Activated CD4-positive, alpha-beta memory T cell treated with anti-CD3 and anti-CD28 coated beads, Interleukin-2, amount 10 ng/mL, durations not matched to agents 7 days and 5 days (primary cell): ENCODE data around the gene TSC22D1. TPM values are rescaled to one million over a fixed set of nuclear protein-coding genes. Genes with fewer than 3 reads are reported as not detected.
"Not testable (repeated sequence)": the region's sequence is repeated elsewhere in the genome, so short reads cannot be mapped to it uniquely, and the experiment has no call there.

Experiments used
- CTCF ChIA-PET: fragments of 350-600 bp; sonication (Branson Sonifier 250); formaldehyde crosslinking; loops from one replicate; lab custom pipeline; 2021; ENCODE audit warnings: antibody characterized with exemption, inconsistent platforms; lab: Charles Lee
- POLR2A ChIA-PET: fragments of 350-600 bp; sonication (Branson Sonifier 250); formaldehyde crosslinking; loops from one replicate; lab custom pipeline; 2021; ENCODE audit warnings: antibody characterized with exemption; lab: Charles Lee
- DNase-seq: peaks from one replicate; pipeline ENCODE4 v3.0.0-alpha.2; 2020
- H3K27ac Mint-ChIP-seq: one replicate; pipeline ENCODE4 v1.8.0; 2021; ENCODE audit warnings: mild to moderate bottlenecking, mixed read lengths
- H3K27me3 Mint-ChIP-seq: one replicate; pipeline ENCODE4 v1.8.0; 2021; ENCODE audit warnings: mixed read lengths
- H3K36me3 Mint-ChIP-seq: one replicate; pipeline ENCODE4 v1.8.0; 2021; ENCODE audit warnings: low read depth, mixed read lengths
- H3K4me1 Mint-ChIP-seq: one replicate; pipeline ENCODE4 v1.8.0; 2021; ENCODE audit warnings: mixed read lengths
- H3K4me3 Mint-ChIP-seq: one replicate; pipeline ENCODE4 v1.8.0; 2021; ENCODE audit warnings: mild to moderate bottlenecking, mixed read lengths
- H3K9me3 Mint-ChIP-seq: one replicate; pipeline ENCODE4 v1.8.0; 2021; ENCODE audit warnings: mixed read lengths
- total RNA-seq, 2 experiments: library from RNA; stranded (reverse); gene quantifications; one replicate each; pipeline ENCODE4 v1.2.3, GENCODE V29; 2021

TSC22D1 gene
- total RNA-seq, 2 experiments from 2014 or later, result 9.4 to 12.6 TPM

DNA sequence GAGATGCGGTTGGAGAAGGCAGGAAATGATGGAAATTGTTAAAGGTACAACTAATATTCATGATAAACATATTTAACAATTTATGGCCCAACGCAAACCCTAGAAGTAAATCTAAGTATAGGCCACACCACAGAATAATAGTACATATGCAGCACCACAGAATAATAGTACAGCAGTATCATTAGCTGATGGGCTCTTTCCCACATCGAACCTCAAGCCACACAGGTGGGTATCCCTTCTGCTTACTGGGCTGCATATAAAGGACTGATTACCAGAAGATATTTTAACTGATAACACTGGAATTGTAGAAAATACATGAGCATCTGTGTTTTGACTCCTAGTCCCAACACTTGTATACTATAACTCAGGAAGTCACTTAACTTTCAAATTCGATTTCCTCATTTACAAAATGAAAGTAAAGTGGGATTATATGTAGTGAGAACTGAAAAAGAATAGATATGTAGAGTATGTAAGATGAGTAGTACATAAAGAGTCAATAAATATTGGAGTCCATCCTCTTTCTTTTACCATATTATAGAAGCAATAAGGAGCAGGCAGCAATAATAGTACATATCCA, 91.5 kb downstream of the TSC22D1 start:
- DNase-seq, result no peak
- no peaks in the 10 kb centered on the region for H3K9me3 Mint-ChIP-seq
- no peaks in the 10 kb centered on the region for H3K36me3 Mint-ChIP-seq
- H3K4me3 Mint-ChIP-seq, result peak overlapping the region; percentile 24
- CTCF ChIA-PET, result interaction anchor here (0.7 to 3.6 kb wide), 15 partner anchors 8 to 797 kb away, joined by 3 to 16 read pairs (median 4); no protein-coding TSS in a partner anchor
- peaks cover 2% of the 10 kb centered on the region for H3K27me3 Mint-ChIP-seq
- peak overlapping the region; percentile 7 for H3K27ac Mint-ChIP-seq
- POLR2A ChIA-PET, result no interaction called here
- H3K4me1 Mint-ChIP-seq, result peaks cover 16% of the 10 kb centered on the region

- POLR2A ChIA-PET, result interaction anchor here (0.9 kb wide), 1 partner anchor 14 kb away, joined by 3 read pairs; no protein-coding TSS in a partner anchor
- Mint-ChIP-seq H3K36me3 (no peaks in the 10 kb centered on the region), H3K27me3 (no peaks in the 10 kb centered on the region), H3K9me3 (no peaks in the 10 kb centered on the region), H3K27ac (no peak overlapping the region), H3K4me3 (no peak overlapping the region), H3K4me1 (no peaks in the 10 kb centered on the region)
- CTCF ChIA-PET, result interaction anchor here (0.6 to 1.6 kb wide), 6 partner anchors 10 to 572 kb away, joined by 3 to 8 read pairs (median 5); no protein-coding TSS in a partner anchor
- no peak for DNase-seq
Measured at GRCh38 chr13:44474122-44474910, 101.8 kb downstream of the TSC22D1 start.

GRCh38 chr13:44471686-44472085, 104.4 kb downstream of the TSC22D1 start:
- POLR2A ChIA-PET, result no interaction called here
- CTCF ChIA-PET, result interaction anchor here (0.6 to 2.8 kb wide), 5 partner anchors 11 to 569 kb away, joined by 3 to 9 read pairs (median 4); no protein-coding TSS in a partner anchor
- Mint-ChIP-seq H3K36me3 (no peaks in the 10 kb centered on the region), H3K4me1 (no peaks in the 10 kb centered on the region), H3K27ac (no peak overlapping the region), H3K4me3 (no peak overlapping the region), H3K27me3 (peaks cover 2% of the 10 kb centered on the region), H3K9me3 (no peaks in the 10 kb centered on the region)
- DNase-seq, result no peak

DNA sequence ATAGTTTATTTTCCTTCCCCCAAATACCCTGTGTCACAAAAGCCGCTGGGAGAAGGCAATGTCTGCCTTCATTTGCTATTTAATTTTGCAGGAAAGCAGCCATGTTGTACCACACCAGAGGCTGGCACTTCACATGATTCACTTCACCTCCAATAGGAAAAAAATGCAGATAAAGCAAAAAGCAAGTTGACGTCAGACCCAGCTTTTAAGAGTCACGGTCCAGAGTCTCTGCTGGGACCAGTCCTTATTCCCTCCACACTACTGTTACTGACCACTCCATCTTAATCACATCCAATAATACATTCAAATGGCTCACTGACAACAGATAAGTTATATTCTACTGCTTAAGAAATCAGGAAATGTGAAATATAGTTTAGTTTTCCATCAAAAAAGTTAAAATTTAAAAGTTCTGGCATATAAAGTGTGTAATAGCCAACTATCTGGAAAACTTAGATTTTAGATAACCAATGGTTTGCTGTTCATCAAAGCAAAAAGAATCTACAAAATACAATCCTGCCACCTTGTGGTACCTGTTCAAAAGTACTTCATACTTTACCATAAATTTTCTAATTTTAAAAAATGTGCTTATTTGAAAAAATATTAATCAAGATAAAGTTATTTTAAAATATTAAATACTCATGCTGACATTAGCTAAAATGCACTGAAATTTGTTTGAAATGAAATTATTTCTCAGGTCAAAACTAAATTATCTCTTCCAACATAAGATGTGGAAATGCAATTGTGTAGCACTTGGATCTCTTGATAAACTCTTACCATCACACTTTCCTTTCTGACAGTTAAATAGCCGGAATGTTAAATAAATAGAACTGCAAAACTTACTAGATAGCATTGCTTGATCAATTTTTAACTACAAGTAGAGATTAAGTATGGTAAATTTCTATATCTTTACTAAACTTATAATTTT, 105.2 kb downstream of the TSC22D1 start:
- Mint-ChIP-seq H3K4me3 (no peak overlapping the region), H3K4me1 (no peaks in the 10 kb centered on the region), H3K27ac (no peak overlapping the region), H3K27me3 (peaks cover 2% of the 10 kb centered on the region), H3K36me3 (no peaks in the 10 kb centered on the region), H3K9me3 (no peaks in the 10 kb centered on the region)
- DNase-seq, result no peak
- CTCF ChIA-PET, result interaction anchor here (0.6 to 2.8 kb wide), 6 partner anchors 12 to 569 kb away, joined by 3 to 9 read pairs (median 4); no protein-coding TSS in a partner anchor
- POLR2A ChIA-PET, result no interaction called here

- Mint-ChIP-seq H3K36me3 (no peaks in the 10 kb centered on the region), H3K4me3 (no peak overlapping the region), H3K27me3 (peaks cover 2% of the 10 kb centered on the region), H3K27ac (no peak overlapping the region), H3K4me1 (no peaks in the 10 kb centered on the region), H3K9me3 (no peaks in the 10 kb centered on the region)
- CTCF ChIA-PET, result interaction anchor here (0.9 to 2.8 kb wide), 4 partner anchors 15 to 566 kb away, joined by 3 to 9 read pairs (median 6); no protein-coding TSS in a partner anchor
- DNase-seq, result no peak
- POLR2A ChIA-PET, result no interaction called here
Measured at GRCh38 chr13:44468874-44469273, 107.3 kb downstream of the TSC22D1 start.

DNA sequence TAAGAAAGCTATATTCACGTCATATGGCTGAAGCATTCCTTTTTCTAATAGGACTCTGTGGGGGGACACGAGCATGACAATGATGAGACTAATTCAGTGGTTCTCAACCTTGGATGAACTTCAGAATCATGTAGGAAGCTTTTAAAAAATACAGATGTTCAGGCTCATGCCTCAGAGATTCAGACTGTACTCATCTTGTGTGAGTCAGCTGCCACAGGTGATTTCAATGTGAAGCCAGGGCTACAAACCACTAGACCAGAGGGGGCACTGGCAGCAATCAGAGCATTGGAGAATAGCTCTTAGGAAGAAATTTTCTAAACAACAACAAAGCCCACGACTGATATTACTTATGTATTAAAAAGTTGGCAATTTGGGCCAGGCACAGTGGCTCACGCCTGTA, 110.8 kb downstream of the TSC22D1 start:
- no peaks in the 10 kb centered on the region for H3K36me3 Mint-ChIP-seq
- H3K9me3 Mint-ChIP-seq, result no peaks in the 10 kb centered on the region
- peaks cover 2% of the 10 kb centered on the region for H3K27me3 Mint-ChIP-seq
- no peak overlapping the region for H3K27ac Mint-ChIP-seq
- ChIA-PET POLR2A (no interaction called here), CTCF (interaction anchor here (0.8 to 1.0 kb wide), 2 partner anchors 28 to 557 kb away, joined by 3 to 4 read pairs; no protein-coding TSS in a partner anchor)
- no peak overlapping the region for H3K4me3 Mint-ChIP-seq
- DNase-seq, result no peak
- H3K4me1 Mint-ChIP-seq, result no peaks in the 10 kb centered on the region

GRCh38 chr13:44464471-44464870, 111.7 kb downstream of the TSC22D1 start:
- no peaks in the 10 kb centered on the region for H3K36me3 Mint-ChIP-seq
- ChIA-PET CTCF (interaction anchor here (0.8 kb wide), 1 partner anchor 556 kb away, joined by 3 read pairs; no protein-coding TSS in a partner anchor), POLR2A (no interaction called here)
- H3K27ac Mint-ChIP-seq, result no peak overlapping the region
- no peaks in the 10 kb centered on the region for H3K4me1 Mint-ChIP-seq
- DNase-seq, result no peak
- H3K4me3 Mint-ChIP-seq, result no peak overlapping the region
- peaks cover 2% of the 10 kb centered on the region for H3K27me3 Mint-ChIP-seq
- no peaks in the 10 kb centered on the region for H3K9me3 Mint-ChIP-seq

- Mint-ChIP-seq H3K4me1 (no peaks in the 10 kb centered on the region), H3K4me3 (no peak overlapping the region), H3K9me3 (no peaks in the 10 kb centered on the region), H3K27ac (no peak overlapping the region), H3K27me3 (peaks cover 2% of the 10 kb centered on the region), H3K36me3 (no peaks in the 10 kb centered on the region)
- POLR2A ChIA-PET, result no interaction called here
- CTCF ChIA-PET, result interaction anchor here (0.7 to 1.7 kb wide), 3 partner anchors 10 to 23 kb away, joined by 3 to 8 read pairs (median 4); no protein-coding TSS in a partner anchor
- DNase-seq, result no peak
Measured at GRCh38 chr13:44463759-44464158, 112.4 kb downstream of the TSC22D1 start.

- CTCF ChIA-PET, result no interaction called here
- Mint-ChIP-seq H3K27me3 (no peaks in the 10 kb centered on the region), H3K9me3 (no peaks in the 10 kb centered on the region), H3K27ac (no peak overlapping the region), H3K4me1 (no peaks in the 10 kb centered on the region), H3K4me3 (no peak overlapping the region), H3K36me3 (no peaks in the 10 kb centered on the region)
- no peak for DNase-seq
- POLR2A ChIA-PET, result no interaction called here
Measured at GRCh38 chr13:44459674-44460073, 116.5 kb downstream of the TSC22D1 start.

DNA sequence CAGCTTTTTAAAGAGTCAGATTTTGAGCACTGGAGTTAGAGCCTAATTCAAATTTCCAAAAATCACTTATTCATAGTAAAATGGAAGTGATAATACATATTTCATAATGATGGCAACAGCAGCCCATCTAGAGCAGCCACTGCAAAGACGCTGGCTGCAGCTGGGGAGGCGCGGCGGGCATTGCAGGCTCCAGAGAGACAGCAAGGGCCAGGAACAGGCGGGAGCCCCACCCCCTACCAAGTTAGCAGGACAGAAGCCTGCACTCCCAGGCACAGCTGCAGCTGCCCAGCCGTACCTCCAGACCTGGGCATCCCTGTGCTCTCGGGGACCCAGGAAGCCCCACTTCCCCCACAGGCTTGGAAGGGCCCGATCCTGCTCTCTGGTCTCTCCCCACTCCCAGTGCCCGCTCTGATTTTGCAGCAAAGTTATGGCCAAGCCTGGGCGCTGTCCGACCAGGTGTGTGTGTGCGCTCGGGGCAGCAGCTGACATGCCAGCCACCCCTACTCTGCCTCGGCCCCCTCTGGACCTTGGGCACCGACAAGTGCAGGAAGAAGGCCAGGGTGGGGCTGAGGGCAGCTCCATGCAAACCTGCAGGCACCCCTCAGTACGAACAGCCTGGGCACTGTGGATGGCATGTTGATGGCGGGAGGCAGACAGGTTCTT, 117.7 kb downstream of the TSC22D1 start:
- POLR2A ChIA-PET, result no interaction called here
- Mint-ChIP-seq H3K36me3 (no peaks in the 10 kb centered on the region), H3K27me3 (no peaks in the 10 kb centered on the region), H3K27ac (no peak overlapping the region), H3K4me3 (no peak overlapping the region), H3K9me3 (no peaks in the 10 kb centered on the region), H3K4me1 (no peaks in the 10 kb centered on the region)
- no peak for DNase-seq
- CTCF ChIA-PET, result no interaction called here

DNA sequence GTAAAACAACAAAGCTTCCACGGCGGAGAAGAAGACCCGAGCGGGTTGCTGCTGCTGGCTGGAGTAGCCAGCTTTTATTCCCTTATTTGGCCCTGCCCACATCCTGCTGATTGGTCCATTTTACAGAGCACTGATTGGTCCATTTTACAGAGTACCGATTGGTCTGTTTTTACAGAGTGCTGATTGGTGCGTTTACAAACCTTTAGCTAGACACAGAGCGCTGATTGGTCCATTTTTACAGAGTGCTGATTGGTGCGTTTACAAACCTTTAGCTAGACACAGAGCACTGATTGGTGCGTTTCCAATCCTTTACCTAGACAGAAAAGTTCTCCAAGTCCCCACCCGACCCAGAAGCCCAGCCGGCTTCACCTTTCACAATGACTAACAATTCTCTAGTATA, 119.9 kb downstream of the TSC22D1 start:
- H3K9me3 Mint-ChIP-seq, POLR2A ChIA-PET, H3K36me3 Mint-ChIP-seq, H3K27ac Mint-ChIP-seq, DNase-seq, H3K27me3 Mint-ChIP-seq, H3K4me1 Mint-ChIP-seq, H3K4me3 Mint-ChIP-seq: not testable (repeated sequence)
- CTCF ChIA-PET, result interaction anchor here (1.1 kb wide), 1 partner anchor 28 kb away, joined by 3 read pairs; no protein-coding TSS in a partner anchor

- DNase-seq, result no peak
- no peaks in the 10 kb centered on the region for H3K9me3 Mint-ChIP-seq
- H3K36me3 Mint-ChIP-seq, result no peaks in the 10 kb centered on the region
- ChIA-PET POLR2A (no interaction called here), CTCF (interaction anchor here (1.1 kb wide), 1 partner anchor 28 kb away, joined by 3 read pairs; no protein-coding TSS in a partner anchor)
- no peaks in the 10 kb centered on the region for H3K4me1 Mint-ChIP-seq
- H3K4me3 Mint-ChIP-seq, result no peak overlapping the region
- no peak overlapping the region for H3K27ac Mint-ChIP-seq
- no peaks in the 10 kb centered on the region for H3K27me3 Mint-ChIP-seq
Measured at GRCh38 chr13:44455769-44456168, 120.4 kb downstream of the TSC22D1 start.
